CD14-positive monocyte (primary cell): ENCODE results near the gene SPRY2. TPM values are rescaled to one million over a fixed set of nuclear protein-coding genes. Genes with fewer than 3 reads are reported as not detected.

Experiments used
- DNase-seq, 3 donors: peaks; one replicate each; pipeline ENCODE4 v3.0.0-alpha.2; 2011 to 2022
- H2AFZ ChIP-seq: 2 replicates; pipeline ENCODE4 v1.6.0; 2012; ENCODE audit warnings: mild to moderate bottlenecking, low read depth, low read length, inconsistent platforms; ENCODE audit not compliant: insufficient read depth, poor library complexity, severe bottlenecking
- H3K27ac ChIP-seq, 2 donors: 1 replicate in 1 of 2; 2 replicates in 1 of 2; pipeline ENCODE4 v1.5.1; 2012 to 2013; ENCODE audit warnings: low read length in 2 of 2, control low read depth in 1 of 2, inconsistent platforms in 1 of 2, low read depth in 1 of 2, mild to moderate bottlenecking in 1 of 2
- H3K27me3 ChIP-seq, 2 donors: one replicate each; pipeline versions ENCODE4 v1.6.0 to v1.6.1; 2011 to 2013; ENCODE audit warnings: low read length in 2 of 2; ENCODE audit not compliant: control insufficient read depth in 2 of 2, insufficient read depth in 2 of 2
- H3K36me3 ChIP-seq, 2 donors: replicated peaks in 1 of 2; 1 replicate in 1 of 2; 2 replicates in 1 of 2; pipeline versions ENCODE4 v1.5.1 to v1.6.1; 2012 to 2013; ENCODE audit warnings: low read length in 2 of 2, control low read depth in 1 of 2, inconsistent platforms in 1 of 2, mild to moderate bottlenecking in 1 of 2; ENCODE audit not compliant: insufficient read depth in 2 of 2, control insufficient read depth in 1 of 2
- H3K4me1 ChIP-seq, 2 donors: 1 replicate in 1 of 2; 2 replicates in 1 of 2; pipeline versions ENCODE4 v1.5.1 to v1.6.1; 2012 to 2013; ENCODE audit warnings: low read length in 2 of 2, control low read depth in 1 of 2, inconsistent platforms in 1 of 2, mild to moderate bottlenecking in 1 of 2, moderate library complexity in 1 of 2; ENCODE audit not compliant: insufficient read depth in 2 of 2, control insufficient read depth in 1 of 2
- H3K4me2 ChIP-seq: replicated peaks from 2 replicates; pipeline ENCODE3; 2012; ENCODE audit warnings: low read length, moderate library complexity, mild to moderate bottlenecking; ENCODE audit not compliant: poor library complexity, severe bottlenecking; ENCODE audit errors: extremely low read depth
- H3K4me3 ChIP-seq, 3 experiments: fragments of 200-600 bp in 1 of 3; sonication (generic) in 1 of 3; replicated peaks in 1 of 3; 1 replicate in 2 of 3; 2 replicates in 1 of 3; pipeline ENCODE4 v1.5.1; 2011 to 2013; ENCODE audit warnings: low read length in 3 of 3, mild to moderate bottlenecking in 3 of 3, control low read depth in 2 of 3, low read depth in 2 of 3, inconsistent platforms in 1 of 3, moderate library complexity in 1 of 3
- H3K79me2 ChIP-seq: 2 replicates; pipeline ENCODE4 v1.6.0; 2012; ENCODE audit warnings: mild to moderate bottlenecking, control low read depth, inconsistent platforms, low read length, moderate library complexity; ENCODE audit not compliant: insufficient read depth
- H3K9ac ChIP-seq: 2 replicates; pipeline ENCODE4 v1.6.0; 2017; ENCODE audit warnings: low read length, mild to moderate bottlenecking; ENCODE audit not compliant: insufficient read depth, poor library complexity, severe bottlenecking
- H3K9me3 ChIP-seq, 2 donors: replicated peaks in 1 of 2; 1 replicate in 1 of 2; 2 replicates in 1 of 2; pipeline versions ENCODE4 v1.5.1 to v1.6.1; 2012 to 2013; ENCODE audit warnings: low read length in 2 of 2, control low read depth in 1 of 2; ENCODE audit not compliant: control insufficient read depth in 1 of 2, insufficient read depth in 1 of 2
- H4K20me1 ChIP-seq: 2 replicates; pipeline ENCODE4 v1.6.0; 2012; ENCODE audit warnings: mild to moderate bottlenecking, low read length, control low read depth, moderate library complexity; ENCODE audit not compliant: insufficient read depth
- H3K27ac Mint-ChIP-seq, 7 donors: one replicate each; pipeline ENCODE4 v1.8.0; 2020; ENCODE audit warnings: mild to moderate bottlenecking in 7 of 7, mixed read lengths in 7 of 7, moderate library complexity in 6 of 7, inconsistent platforms in 2 of 7
- H3K27me3 Mint-ChIP-seq, 3 donors: one replicate each; pipeline ENCODE4 v1.8.0; 2021 to 2022; ENCODE audit warnings: low read depth in 3 of 3, mild to moderate bottlenecking in 3 of 3, mixed read lengths in 3 of 3, moderate library complexity in 3 of 3, inconsistent platforms in 1 of 3
- H3K36me3 Mint-ChIP-seq, 2 donors: one replicate each; pipeline ENCODE4 v1.8.0; 2020; ENCODE audit warnings: mixed read lengths in 2 of 2, inconsistent platforms in 1 of 2, mild to moderate bottlenecking in 1 of 2
- H3K4me1 Mint-ChIP-seq: one replicate; pipeline ENCODE4 v1.8.0; 2020; ENCODE audit warnings: mild to moderate bottlenecking, mixed read lengths
- H3K4me3 Mint-ChIP-seq, 2 donors: one replicate each; pipeline ENCODE4 v1.8.0; 2020; ENCODE audit warnings: mild to moderate bottlenecking in 2 of 2, mixed read lengths in 2 of 2, moderate library complexity in 1 of 2
- H3K9me3 Mint-ChIP-seq, 7 donors: one replicate each; pipeline ENCODE4 v1.8.0; 2020 to 2022; ENCODE audit warnings: mixed read lengths in 7 of 7, mild to moderate bottlenecking in 6 of 7, moderate library complexity in 6 of 7, inconsistent platforms in 2 of 7
- WGBS: methylation state at CpG from one replicate; pipeline ENCODE4 v1.1.5; 2013; ENCODE audit warnings: missing lambda C conversion rate; ENCODE audit not compliant: insufficient coverage; 5-methylcytosine and 5-hydroxymethylcytosine counted together
- intact Hi-C, 2 donors: fragments of 100-400 bp; cut with micrococcal nuclease; formaldehyde crosslinking; loops; one replicate each; pipeline versions ENCODE4 v1.15.0 to v1.15.1; 2023
- polyA plus RNA-seq, 3 donors: library from polyadenylated mRNA; depleted of rRNA in 1 of 3; unstranded in 2 of 3; stranded (reverse) in 1 of 3; fragments of 300-500 nt in 2 of 3; fragments of >200 nt in 1 of 3; fragmentation: Illumina TruSeq in 2 of 3; gene quantifications; 1 replicate in 2 of 3; 2 replicates in 1 of 3; pipeline ENCODE4 v1.2.3, GENCODE V29; 2012 to 2021
- small RNA-seq: library from RNA; depleted of rRNA; stranded (forward); fragments of <200 nt; gene quantifications from one replicate; pipeline ENCODE3, GENCODE V24; 2012; ENCODE audit warnings: low read depth; ENCODE audit not compliant: insufficient read length
- TF ChIP-seq, protein P1 (sequence below): fragments of 200-600 bp; IDR thresholded peaks from one replicate; pipeline ENCODE4 v1.8.0; 2022; ENCODE audit warnings: antibody characterized with exemption, mild to moderate bottlenecking

SPRY2 gene
- polyA plus RNA-seq, 3 donors: 0.26 to 1.8 (median 0.73) TPM

GRCh38 chr13:80290591-80290990 is 50.3 kb downstream of the SPRY2 start:
- WGBS: no CpG with 5 or more reads among the region's 1 CpG
- no peak overlapping the region for H2AFZ ChIP-seq
- Mint-ChIP-seq H3K27me3 (peaks cover 0 to 3% (median 0%) of the 10 kb centered on the region in 3 donors), H3K27ac (no peak overlapping the region), H3K4me3 (no peak overlapping the region), H3K9me3 (peaks cover 0 to 13% (median 8%) of the 10 kb centered on the region in 7 donors), H3K4me1 (no peaks in the 10 kb centered on the region), H3K36me3 (no peaks in the 10 kb centered on the region)
- H3K27me3 ChIP-seq: no peaks in the 10 kb centered on the region
- H3K4me2 ChIP-seq: no peak overlapping the region
- peaks cover 0 to 5% of the 10 kb centered on the region in 2 donors for H3K9me3 ChIP-seq
- H3K79me2 ChIP-seq: no peaks in the 10 kb centered on the region
- TF ChIP-seq, protein P1, sequence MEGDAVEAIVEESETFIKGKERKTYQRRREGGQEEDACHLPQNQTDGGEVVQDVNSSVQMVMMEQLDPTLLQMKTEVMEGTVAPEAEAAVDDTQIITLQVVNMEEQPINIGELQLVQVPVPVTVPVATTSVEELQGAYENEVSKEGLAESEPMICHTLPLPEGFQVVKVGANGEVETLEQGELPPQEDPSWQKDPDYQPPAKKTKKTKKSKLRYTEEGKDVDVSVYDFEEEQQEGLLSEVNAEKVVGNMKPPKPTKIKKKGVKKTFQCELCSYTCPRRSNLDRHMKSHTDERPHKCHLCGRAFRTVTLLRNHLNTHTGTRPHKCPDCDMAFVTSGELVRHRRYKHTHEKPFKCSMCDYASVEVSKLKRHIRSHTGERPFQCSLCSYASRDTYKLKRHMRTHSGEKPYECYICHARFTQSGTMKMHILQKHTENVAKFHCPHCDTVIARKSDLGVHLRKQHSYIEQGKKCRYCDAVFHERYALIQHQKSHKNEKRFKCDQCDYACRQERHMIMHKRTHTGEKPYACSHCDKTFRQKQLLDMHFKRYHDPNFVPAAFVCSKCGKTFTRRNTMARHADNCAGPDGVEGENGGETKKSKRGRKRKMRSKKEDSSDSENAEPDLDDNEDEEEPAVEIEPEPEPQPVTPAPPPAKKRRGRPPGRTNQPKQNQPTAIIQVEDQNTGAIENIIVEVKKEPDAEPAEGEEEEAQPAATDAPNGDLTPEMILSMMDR: no peak
- DNase-seq: no peak
- no peaks in the 10 kb centered on the region for H4K20me1 ChIP-seq
- no peaks in the 10 kb centered on the region for H3K36me3 ChIP-seq
- no peak overlapping the region for H3K4me3 ChIP-seq
- intact Hi-C loops: no loop called here
- H3K4me1 ChIP-seq: no peaks in the 10 kb centered on the region
- H3K27ac ChIP-seq: no peak overlapping the region
- no peak overlapping the region for H3K9ac ChIP-seq

Small RNAs within 50 kb of the gene (small RNA-seq; reads per million reads assigned to genes)
- gene RNU6-61P: not detected
